HuH-7 (cell line): Measurements from ENCODE around the gene BBX.
A peak's percentile ranks its signal among the peaks of the same experiment; 100 is the strongest.
"Not testable (repeated sequence)": the region's sequence is repeated elsewhere in the genome, so short reads cannot be mapped to it uniquely, and the experiment has no call there.

ENCODE experiments used
- DNase-seq: peaks from one replicate; pipeline ENCODE4 v3.0.0; 2011; ENCODE audit warnings: low spot score

Gene BBX

GRCh38 chr3:107685383-107685782 lies 162.6 kb downstream of the BBX start:
- DNase-seq, result no peak

- no peak for DNase-seq
Observed at GRCh38 chr3:107687056-107687581, 164.4 kb downstream of the BBX start.

GRCh38 chr3:107689355-107689754 lies 166.6 kb downstream of the BBX start:
- no peak for DNase-seq

GRCh38 chr3:107690522-107691138 lies 167.9 kb downstream of the BBX start:
- peak; percentile 19 for DNase-seq

GRCh38 chr3:107691984-107692383 lies 169.2 kb downstream of the BBX start:
- not testable (repeated sequence) for DNase-seq

GRCh38 chr3:107697348-107697747 lies 174.6 kb downstream of the BBX start:
- DNase-seq, result not testable (repeated sequence)

- not testable (repeated sequence) for DNase-seq
Observed at GRCh38 chr3:107697855-107698254, 175.1 kb downstream of the BBX start.

- no peak for DNase-seq
Observed at GRCh38 chr3:107699682-107700081, 176.9 kb downstream of the BBX start.

- no peak for DNase-seq
Observed at GRCh38 chr3:107701299-107701698, 178.5 kb downstream of the BBX start.

GRCh38 chr3:107704477-107704876 lies 181.7 kb downstream of the BBX start:
- no peak for DNase-seq

- DNase-seq, result no peak
Observed at GRCh38 chr3:107705046-107705445, 182.3 kb downstream of the BBX start.

- DNase-seq, result no peak
Observed at GRCh38 chr3:107710851-107711250, 188.1 kb downstream of the BBX start.

GRCh38 chr3:107716734-107717133 lies 194.0 kb downstream of the BBX start:
- DNase-seq, result no peak

- DNase-seq, result no peak
Observed at GRCh38 chr3:107718547-107718946, 195.8 kb downstream of the BBX start.

GRCh38 chr3:107727102-107727501 lies 204.3 kb downstream of the BBX start:
- no peak for DNase-seq

- no peak for DNase-seq
Observed at GRCh38 chr3:107729686-107730085, 206.9 kb downstream of the BBX start.

GRCh38 chr3:107734317-107734716 lies 211.6 kb downstream of the BBX start:
- DNase-seq, result no peak

GRCh38 chr3:107737914-107738313 lies 215.2 kb downstream of the BBX start:
- no peak for DNase-seq

- no peak for DNase-seq
Observed at GRCh38 chr3:107738486-107739183, 215.9 kb downstream of the BBX start.

GRCh38 chr3:107739227-107739626 lies 216.5 kb downstream of the BBX start:
- DNase-seq, result no peak

- DNase-seq, result no peak
Observed at GRCh38 chr3:107740992-107741896, 218.5 kb downstream of the BBX start.

GRCh38 chr3:107745354-107745753 lies 222.6 kb downstream of the BBX start:
- no peak for DNase-seq
